ENCODE data around the gene TRIP13. TPM values are rescaled to one million over a fixed set of nuclear protein-coding genes. Genes with fewer than 3 reads are reported as not detected.
"Not testable (repeated sequence)": the region's sequence is repeated elsewhere in the genome, so short reads cannot be mapped to it uniquely, and the experiment has no call there.

The TRIP13 gene
- total and polyA plus RNA-seq, 10 of the 15 experiments (the other 5 are each of a cell fraction or from before 2014, with no cell fraction given) = 15.1 to 64.9 (median 32.2) TPM

DNA sequence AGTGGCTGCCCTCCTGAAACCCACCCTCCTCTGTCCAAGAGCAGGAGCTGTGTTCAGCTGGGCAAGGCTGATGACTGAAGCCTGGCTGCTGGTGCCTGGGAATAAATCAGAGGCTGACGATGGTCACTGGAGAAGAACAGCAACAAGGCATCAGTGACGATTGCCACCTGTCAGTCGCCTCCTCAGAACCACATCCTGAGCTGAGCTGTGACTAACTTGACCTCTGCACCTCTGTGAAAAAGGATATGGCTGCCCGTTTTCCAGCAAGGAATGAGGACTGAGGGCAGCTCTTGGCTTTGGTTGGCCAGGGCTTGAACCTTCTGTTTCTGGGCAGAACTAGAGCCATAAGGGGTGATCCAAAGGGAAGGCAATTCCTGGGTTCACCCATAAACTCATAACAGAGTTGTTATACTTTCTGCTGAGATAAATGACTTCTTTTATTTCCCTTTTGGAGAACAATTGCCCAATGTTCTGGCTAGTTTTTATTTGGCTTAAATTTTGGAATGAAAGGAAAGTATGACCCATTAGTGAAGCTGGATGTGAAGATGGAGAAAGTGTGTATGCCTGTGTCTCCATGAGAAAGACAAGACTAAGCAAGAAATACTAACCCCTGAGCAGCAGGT is 40.1 kb downstream of the TRIP13 start:
- no peak overlapping the region for H3K27ac ChIP-seq (ENCODE audit: control insufficient read depth, insufficient read depth)
- H3K9me3 ChIP-seq (replicated peaks; ENCODE audit: control insufficient read depth, insufficient read depth, low read length) = no peaks in the 10 kb centered on the region
- no peak overlapping the region for H3K9ac ChIP-seq (ENCODE audit: control insufficient read depth, insufficient read depth, low read length)
- RAD21 ChIA-PET (ENCODE audit: unreplicated experiment) = no interaction called here
- no peak overlapping the region for H3K4me3 ChIP-seq
- ATAC-seq = no peak
- 22% methylated on average over 4 of the region's 4 CpGs for WGBS (ENCODE audit: insufficient coverage, insufficient replicate concordance, low lambda C conversion rate, missing lambda C conversion rate)
- no peaks in the 10 kb centered on the region for H3K4me1 ChIP-seq (ENCODE audit: control insufficient read depth, insufficient read depth, low read length)
- DNase-seq (ENCODE audit: low read depth, low spot score) = no peak
- CTCF ChIA-PET = interaction anchor here (0.5 to 4.2 kb wide), 5 partner anchors 8 to 208 kb away, joined by 3 to 21 read pairs (median 4); no protein-coding TSS in a partner anchor
- intact Hi-C loops (cut with micrococcal nuclease; ENCODE audit: unreplicated experiment) (no loop called here), in situ Hi-C loops (cut with MboI) (loop anchor here (10.0 kb wide), 1 partner anchor 722 kb away; no protein-coding TSS in a partner anchor)
- no peaks in the 10 kb centered on the region for H3K79me2 ChIP-seq (ENCODE audit: control insufficient read depth, insufficient read depth, low read length)
- no peak for FAIRE-seq
- H3K4me2 ChIP-seq (ENCODE audit: control insufficient read depth, insufficient read depth) = no peak overlapping the region
- H2AFZ ChIP-seq (ENCODE audit: control insufficient read depth, low read depth, low read length) = no peak overlapping the region
- SMC1A ChIA-PET (ENCODE audit: uncharacterized antibody, unreplicated experiment) = interaction anchor here (1.4 kb wide), 1 partner anchor 9 kb away, joined by 5 read pairs; no protein-coding TSS in a partner anchor
- POLR2A ChIA-PET = no interaction called here
- no peaks in the 10 kb centered on the region for H3K36me3 ChIP-seq (ENCODE audit: control insufficient read depth in 2 of 2, insufficient read depth in 2 of 2, low read length in 1 of 2)
- BruUV-seq (replicated peaks) = no TSS peak
- H3K27me3 ChIP-seq (replicated peaks in 1 of 2; ENCODE audit: control insufficient read depth in 2 of 2, insufficient read depth in 2 of 2, low read length in 1 of 2) = no peaks in the 10 kb centered on the region
- TF ChIP-seq NFYB (IDR thresholded peaks at IDR 0.05; ENCODE audit: insufficient read depth, low read depth, low read length) = no peak
- no peaks in the 10 kb centered on the region for H4K20me1 ChIP-seq (ENCODE audit: control insufficient read depth, insufficient read depth)

DNA sequence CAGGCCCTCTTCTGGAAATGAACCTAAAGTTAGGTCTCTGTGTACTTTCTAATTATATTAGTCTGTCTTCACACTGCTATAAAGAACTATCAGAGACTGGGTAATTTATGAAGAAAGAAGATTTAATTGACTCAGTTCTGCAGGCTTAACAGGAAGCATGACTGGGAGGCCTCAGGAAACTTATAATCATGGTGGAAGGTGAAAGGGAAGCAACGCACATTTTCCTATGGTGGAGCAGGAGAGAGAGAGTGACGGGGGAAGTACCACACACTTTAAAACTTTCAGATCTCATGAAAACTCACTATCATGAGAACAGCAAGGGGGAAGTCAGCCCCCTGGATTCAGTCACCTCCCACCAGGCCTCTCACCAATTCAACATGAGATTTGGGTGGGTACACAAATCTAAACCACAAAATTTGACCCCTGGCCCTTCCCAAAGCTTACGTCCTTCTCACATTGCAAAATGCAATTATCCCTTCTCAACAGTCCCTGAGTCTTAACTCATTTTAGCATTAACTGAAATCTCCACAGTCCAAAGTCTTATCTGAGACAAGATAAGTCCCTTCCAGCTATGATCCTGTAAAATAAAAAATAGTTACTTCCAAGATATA is 40.7 kb downstream of the TRIP13 start:
- TF ChIP-seq ETV6 (conservative IDR thresholded peaks at IDR 0.05 in 1 of 2, IDR thresholded peaks at IDR 0.05 in 1 of 2; ENCODE audit: borderline replicate concordance in 1 of 2, low read depth in 1 of 2) (peak in 1 of 2 experiments; percentile 65; a peak in 2 of 4 replicates), BMI1 (IDR thresholded peaks at IDR 0.05; ENCODE audit: borderline replicate concordance) (no peak)
- in situ Hi-C loops (cut with MboI) = loop anchor here (10.0 kb wide), 1 partner anchor 721 kb away; no protein-coding TSS in a partner anchor
- POLR2A ChIA-PET = no interaction called here

DNA sequence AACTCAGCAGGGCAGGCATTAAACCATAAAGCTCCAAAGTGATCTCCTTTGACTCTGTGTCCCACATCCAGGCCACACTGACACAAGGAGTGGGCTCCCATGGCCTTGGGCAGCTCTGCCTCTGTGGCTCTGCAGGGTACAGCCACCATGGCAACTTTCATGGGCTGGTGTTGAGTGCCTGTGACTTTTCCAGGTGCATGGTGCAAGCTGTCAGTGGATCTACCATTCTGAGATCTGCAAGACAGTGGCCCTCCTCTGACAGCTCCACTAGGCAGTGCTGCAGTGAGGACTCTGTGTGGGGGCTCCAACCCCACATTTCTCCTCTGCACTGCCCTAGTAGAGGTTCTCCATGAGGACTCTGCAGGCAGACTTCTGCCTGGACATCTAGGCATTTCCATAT is 41.3 kb downstream of the TRIP13 start:
- ATAC-seq; H3K79me2 ChIP-seq (ENCODE audit: control insufficient read depth, insufficient read depth, low read length); H3K9ac ChIP-seq (ENCODE audit: control insufficient read depth, insufficient read depth, low read length); H3K36me3 ChIP-seq (ENCODE audit: control insufficient read depth in 2 of 2, insufficient read depth in 2 of 2, low read length in 1 of 2); intact Hi-C loops (cut with micrococcal nuclease; ENCODE audit: unreplicated experiment); H3K4me2 ChIP-seq (ENCODE audit: control insufficient read depth, insufficient read depth); POLR2A ChIA-PET; H3K27me3 ChIP-seq (replicated peaks in 1 of 2; ENCODE audit: control insufficient read depth in 2 of 2, insufficient read depth in 2 of 2, low read length in 1 of 2); BruUV-seq (replicated peaks); H3K4me3 ChIP-seq; H2AFZ ChIP-seq (ENCODE audit: control insufficient read depth, low read depth, low read length); FAIRE-seq; H4K20me1 ChIP-seq (ENCODE audit: control insufficient read depth, insufficient read depth); H3K4me1 ChIP-seq (ENCODE audit: control insufficient read depth, insufficient read depth, low read length); DNase-seq (ENCODE audit: low read depth, low spot score); H3K9me3 ChIP-seq (replicated peaks; ENCODE audit: control insufficient read depth, insufficient read depth, low read length); H3K27ac ChIP-seq (ENCODE audit: control insufficient read depth, insufficient read depth): not testable (repeated sequence)
- RAD21 ChIA-PET (ENCODE audit: unreplicated experiment) = interaction anchor here (0.5 to 1.4 kb wide), 3 partner anchors 9 to 199 kb away, joined by 3 read pairs; no protein-coding TSS in a partner anchor
- CTCF ChIA-PET = interaction anchor here (0.6 to 4.2 kb wide), 5 partner anchors 10 to 711 kb away, joined by 3 to 21 read pairs (median 4); no protein-coding TSS in a partner anchor
- in situ Hi-C loops (cut with MboI) = loop anchor here (10.0 kb wide), 1 partner anchor 721 kb away; no protein-coding TSS in a partner anchor
- SMC1A ChIA-PET (ENCODE audit: uncharacterized antibody, unreplicated experiment) = interaction anchor here (1.4 kb wide), 1 partner anchor 10 kb away, joined by 5 read pairs; no protein-coding TSS in a partner anchor

More for the DNA sequence above, 40.7 kb downstream of the TRIP13 start:
- Histone ChIP-seq H3K27ac (ENCODE audit: control insufficient read depth, insufficient read depth) (no peak overlapping the region), H3K27me3 (replicated peaks in 1 of 2; ENCODE audit: control insufficient read depth in 2 of 2, insufficient read depth in 2 of 2, low read length in 1 of 2) (no peaks in the 10 kb centered on the region), H3K4me2 (ENCODE audit: control insufficient read depth, insufficient read depth) (no peak overlapping the region), H2AFZ (ENCODE audit: control insufficient read depth, low read depth, low read length) (no peak overlapping the region), H3K9me3 (replicated peaks; ENCODE audit: control insufficient read depth, insufficient read depth, low read length) (no peaks in the 10 kb centered on the region), H3K4me3 (no peak overlapping the region), H3K79me2 (ENCODE audit: control insufficient read depth, insufficient read depth, low read length) (no peaks in the 10 kb centered on the region), H3K36me3 (ENCODE audit: control insufficient read depth in 2 of 2, insufficient read depth in 2 of 2, low read length in 1 of 2) (no peaks in the 10 kb centered on the region), H3K4me1 (ENCODE audit: control insufficient read depth, insufficient read depth, low read length) (no peaks in the 10 kb centered on the region), H4K20me1 (ENCODE audit: control insufficient read depth, insufficient read depth) (no peaks in the 10 kb centered on the region), H3K9ac (ENCODE audit: control insufficient read depth, insufficient read depth, low read length) (no peak overlapping the region)
- BruUV-seq (replicated peaks) = no TSS peak
- ATAC-seq = no peak
- 34% methylated on average over 3 of the region's 3 CpGs for WGBS (ENCODE audit: insufficient coverage, insufficient replicate concordance, low lambda C conversion rate, missing lambda C conversion rate)
- ChIA-PET CTCF (interaction anchor here (0.6 to 4.2 kb wide), 4 partner anchors 9 to 711 kb away, joined by 3 to 21 read pairs (median 5); no protein-coding TSS in a partner anchor), SMC1A (ENCODE audit: uncharacterized antibody, unreplicated experiment) (interaction anchor here (1.4 kb wide), 1 partner anchor 9 kb away, joined by 5 read pairs; no protein-coding TSS in a partner anchor), RAD21 (ENCODE audit: unreplicated experiment) (interaction anchor here (1.4 kb wide), 1 partner anchor 200 kb away, joined by 3 read pairs; no protein-coding TSS in a partner anchor)
- no peak for FAIRE-seq
- intact Hi-C loops (cut with micrococcal nuclease; ENCODE audit: unreplicated experiment) = no loop called here
- no peak for DNase-seq (ENCODE audit: low read depth, low spot score)

All from GM12878 (cell line).